ENCODE data around the gene EHMT1.

Gene EHMT1

GRCh38 chr9:137618105-137619067, at the start of gene EHMT1:
Gene EHMT1 (plus strand): TSS chr9:137619005. CDS start chr9:137619029, 24 bp downstream.
- DNase-seq: no peak

DNA sequence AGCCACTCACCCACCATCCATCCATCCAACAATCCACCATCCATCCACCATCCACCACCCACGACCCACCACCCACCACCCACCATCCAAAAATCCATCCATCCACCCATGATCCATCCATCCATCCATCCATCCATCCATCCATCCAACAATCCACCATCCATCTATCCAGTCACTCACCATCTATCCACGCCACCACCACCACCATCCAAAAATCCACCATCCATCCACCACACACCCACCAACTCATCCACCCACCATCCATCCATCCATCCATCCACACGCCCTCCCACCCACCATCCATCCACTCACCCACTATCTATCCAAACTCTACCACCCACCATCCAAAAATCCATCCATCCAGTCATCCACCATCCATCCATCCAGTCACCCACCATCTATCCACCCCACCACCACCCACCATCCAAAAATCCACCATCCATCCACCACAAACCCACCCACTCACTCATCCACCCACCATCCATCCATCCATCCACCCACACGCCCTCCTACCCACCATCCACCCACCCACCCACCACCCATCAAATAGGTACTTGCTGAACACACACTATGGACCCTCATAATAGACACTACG, 49.1 kb upstream of the EHMT1 start:
- no peak for DNase-seq

- DNase-seq: no peak
These were observed 48.2 kb upstream of the EHMT1 start for GRCh38 chr9:137570566-137570965.

DNA sequence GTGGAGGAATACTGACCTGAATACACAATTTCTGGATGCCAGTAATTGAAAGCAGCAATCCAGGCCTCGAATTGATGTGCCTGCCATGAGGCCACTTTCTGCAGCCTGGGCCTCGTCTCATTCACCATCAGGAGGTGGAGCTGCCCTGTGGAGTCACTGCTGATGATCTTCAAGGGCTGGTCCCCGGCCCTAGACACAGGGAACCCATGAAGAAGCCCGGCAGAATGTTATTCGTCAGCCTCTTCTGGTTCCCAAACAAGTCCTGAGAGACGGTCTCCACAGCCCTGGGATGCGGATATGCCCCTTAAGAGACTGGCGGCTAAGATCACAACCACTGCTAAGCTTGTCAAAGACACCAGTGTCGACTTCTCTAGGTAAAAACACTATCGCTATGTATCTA, 44.6 kb upstream of the EHMT1 start:
- no peak for DNase-seq

DNA sequence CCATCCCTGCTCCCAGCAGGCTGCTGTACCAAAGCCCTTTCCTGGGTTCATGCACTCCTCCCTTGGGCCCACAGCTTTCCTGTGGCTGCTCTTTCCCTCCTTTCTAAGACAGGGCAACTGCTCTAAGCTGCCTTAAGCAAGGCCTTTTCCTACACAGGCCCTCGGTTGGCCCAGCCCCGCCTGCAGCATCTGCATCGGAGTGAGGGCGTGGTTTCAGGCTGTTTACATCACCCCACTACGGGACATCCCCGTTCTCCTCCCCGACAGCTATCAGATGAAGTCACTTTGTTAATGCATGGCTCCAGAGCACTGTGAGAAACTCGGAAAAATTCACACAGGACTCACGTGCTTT, 43.5 kb upstream of the EHMT1 start:
- no peak for DNase-seq

DNA sequence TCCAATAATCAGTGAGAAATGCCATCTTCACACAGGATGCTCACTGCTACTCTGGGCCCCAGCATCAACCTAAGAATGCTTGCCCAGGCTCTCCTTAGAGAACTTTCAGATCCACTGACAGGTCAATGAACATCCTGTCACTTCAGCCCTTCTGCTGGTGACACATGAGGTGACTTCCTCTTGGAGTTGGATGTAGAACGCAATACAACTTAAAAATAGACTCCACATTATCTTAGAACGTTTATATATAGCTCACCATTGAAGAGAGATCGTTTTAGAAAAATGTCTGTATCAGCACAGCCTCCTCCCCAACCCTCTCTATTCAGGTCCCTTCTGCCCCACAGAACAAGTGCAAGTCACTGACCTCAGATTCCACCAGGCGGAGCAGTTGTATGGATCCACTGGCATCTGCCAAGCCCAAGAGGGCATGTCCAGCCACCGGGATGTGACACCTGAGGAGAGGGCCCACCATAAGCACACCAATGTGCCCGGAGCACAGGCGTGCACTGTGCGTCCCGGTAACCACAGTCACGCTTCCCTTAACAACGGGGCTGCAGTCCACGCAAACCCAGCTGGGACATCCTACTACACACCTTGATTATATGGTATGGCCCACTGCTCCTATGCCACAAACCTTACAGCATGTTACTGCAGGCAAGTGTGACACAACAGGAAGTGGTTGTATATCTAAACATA, 42.9 kb upstream of the EHMT1 start:
- DNase-seq: no peak

DNA sequence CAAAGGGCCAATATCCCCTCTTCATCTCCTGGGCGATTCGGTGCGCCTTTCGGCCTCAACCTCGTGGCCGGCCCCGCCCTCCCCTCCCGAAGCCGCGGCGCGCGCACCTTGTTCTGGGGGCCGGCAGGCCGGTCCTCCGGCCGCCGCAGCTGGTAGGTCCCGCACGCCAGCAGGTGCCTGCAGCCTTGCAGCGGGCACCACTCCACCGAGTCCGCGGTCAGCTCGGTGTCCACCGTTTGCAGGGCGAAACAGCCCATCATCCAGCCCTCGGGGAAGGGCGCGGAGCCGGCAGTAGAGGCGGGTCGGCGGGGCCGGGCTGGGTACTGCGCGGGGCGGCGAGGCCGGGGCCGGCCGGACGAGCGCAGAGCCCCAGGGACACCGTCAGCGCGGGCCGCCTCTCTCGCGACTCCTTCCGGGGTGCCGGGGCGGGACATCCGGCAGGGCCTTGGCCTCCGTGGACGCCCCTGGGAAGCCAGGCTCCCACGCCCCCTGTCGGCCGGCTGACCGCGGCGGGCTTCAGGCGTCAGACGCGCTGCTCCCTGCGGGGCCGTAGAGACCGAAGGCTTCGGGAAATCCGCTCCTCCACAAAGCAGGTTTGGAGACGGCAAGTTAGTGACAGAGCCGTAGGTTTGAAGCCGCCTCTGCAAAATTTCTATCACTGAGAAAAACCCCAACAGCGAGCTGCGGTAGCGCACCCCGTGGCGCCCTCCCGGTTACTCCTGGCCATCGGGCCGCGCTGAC, 40.1 kb upstream of the EHMT1 start, which contains the start of gene DPH7:
Gene DPH7, minus strand, starts transcription at position 408 of the 741 bp plus-strand sequence. Its CDS starts 148 bp downstream, at position 260.
- DNase-seq: peak; percentile 69

- no peak for DNase-seq
These were observed 39.6 kb upstream of the EHMT1 start for GRCh38 chr9:137579259-137579604.

DNA sequence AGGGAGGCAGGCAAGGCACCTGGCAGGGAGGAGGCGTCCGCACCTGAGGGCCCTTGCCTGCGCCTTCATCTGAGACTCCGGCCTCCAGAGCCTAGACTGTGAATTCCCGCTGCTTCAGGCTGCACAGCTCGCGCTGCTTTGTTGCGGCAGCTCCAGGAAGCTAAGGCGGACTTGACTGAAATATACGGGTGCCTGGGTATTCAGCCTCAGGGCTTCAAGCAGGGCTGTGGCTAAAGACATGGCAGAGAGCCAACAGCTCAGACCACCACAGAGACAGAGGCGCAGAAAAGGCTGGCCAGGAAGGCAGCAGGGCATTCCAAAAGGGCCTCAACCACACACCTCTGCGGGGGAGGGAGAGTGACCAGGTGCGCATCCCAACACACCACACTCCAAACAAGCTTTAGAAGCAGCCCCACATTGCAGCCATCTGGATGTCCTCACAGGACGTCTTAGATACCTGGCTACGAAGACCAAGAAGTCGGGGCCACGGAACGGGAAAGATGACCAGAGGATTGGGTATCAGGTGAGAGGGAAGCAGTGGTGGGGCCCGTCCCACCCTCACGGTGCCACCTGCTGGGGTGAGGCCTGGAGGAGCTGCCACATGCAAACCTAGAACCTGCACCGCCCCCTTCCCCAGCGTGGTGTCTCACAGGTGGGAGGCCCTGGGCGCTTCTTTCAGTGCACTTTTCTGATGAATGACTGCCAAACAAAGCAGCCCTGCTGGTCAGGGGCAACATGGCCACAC, 38.4 kb upstream of the EHMT1 start:
- no peak for DNase-seq

- no peak for DNase-seq
These were observed 37.9 kb upstream of the EHMT1 start for GRCh38 chr9:137580954-137581322.

DNA sequence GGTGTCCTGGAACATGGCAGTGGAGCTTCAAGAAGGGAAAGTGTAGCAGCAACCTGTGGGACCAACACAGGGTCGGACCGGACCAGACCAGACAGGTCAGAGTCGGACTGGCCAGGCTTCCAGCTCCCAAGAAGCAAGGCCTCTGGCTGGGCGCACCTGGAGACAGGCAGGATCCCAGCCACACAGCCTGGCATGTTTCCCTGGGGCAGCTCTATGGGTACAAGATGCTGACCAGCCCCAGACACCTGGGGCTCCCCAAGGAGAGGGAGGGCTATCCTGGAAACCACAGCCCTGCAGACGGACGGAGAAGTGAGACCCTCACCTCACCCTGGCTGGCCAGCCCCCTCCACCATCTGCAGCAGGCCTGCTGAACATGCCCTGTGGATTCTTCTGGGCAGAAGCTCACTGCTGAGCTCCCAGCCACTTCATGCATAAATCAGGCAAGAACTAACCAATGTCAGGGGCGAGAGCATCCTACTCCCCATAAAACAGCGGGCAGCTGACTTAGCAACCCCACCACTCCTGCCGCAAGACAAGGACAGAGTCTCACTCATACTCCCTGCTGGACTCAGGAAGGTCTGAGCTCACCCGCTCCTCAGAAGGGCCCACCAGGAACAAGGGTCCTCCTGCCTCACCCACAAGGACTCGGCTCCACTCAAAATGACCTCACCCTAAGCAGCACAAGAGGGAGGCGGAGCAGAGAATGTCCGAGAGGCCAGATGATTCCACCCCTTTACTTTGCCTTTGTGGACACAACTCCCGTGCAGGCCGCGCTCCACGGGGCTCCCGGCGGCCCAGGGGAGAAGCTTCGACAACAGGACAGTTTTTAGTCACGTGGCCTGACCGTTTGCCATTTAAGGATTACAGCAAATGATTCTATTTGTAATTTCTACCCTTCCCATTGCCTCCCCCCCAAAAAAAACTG, 37.2 kb upstream of the EHMT1 start:
- DNase-seq: no peak

DNA sequence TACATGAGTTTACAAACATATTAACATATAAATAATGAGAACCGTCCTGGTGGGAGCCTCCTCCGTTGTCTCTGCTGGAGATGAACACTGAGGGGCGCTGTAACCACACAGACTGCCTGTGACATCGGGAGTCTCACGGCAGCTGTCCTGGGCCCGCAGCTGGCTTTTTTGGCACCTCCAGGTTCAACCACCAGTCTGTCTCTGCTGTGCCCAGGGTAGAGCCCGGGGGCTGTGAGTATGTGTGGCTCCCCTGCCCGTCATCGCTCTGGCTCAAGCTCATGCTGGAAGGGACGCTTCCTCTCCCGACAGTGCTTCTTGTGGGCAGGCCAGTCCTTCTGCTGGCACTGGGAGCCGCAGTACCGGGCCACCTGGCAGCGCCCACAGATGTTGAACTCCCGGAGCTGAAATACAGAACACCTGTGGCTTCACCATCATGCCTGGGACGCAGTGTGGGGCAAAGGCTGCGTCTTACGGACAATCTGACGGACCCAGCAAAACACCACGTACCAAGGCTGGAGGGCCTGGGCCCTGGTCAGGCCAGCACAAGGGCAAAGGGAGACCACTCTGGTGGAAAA, 36.4 kb upstream of the EHMT1 start:
- no peak for DNase-seq

- DNase-seq: no peak
These were observed 35.5 kb upstream of the EHMT1 start for GRCh38 chr9:137583347-137583746.

DNA sequence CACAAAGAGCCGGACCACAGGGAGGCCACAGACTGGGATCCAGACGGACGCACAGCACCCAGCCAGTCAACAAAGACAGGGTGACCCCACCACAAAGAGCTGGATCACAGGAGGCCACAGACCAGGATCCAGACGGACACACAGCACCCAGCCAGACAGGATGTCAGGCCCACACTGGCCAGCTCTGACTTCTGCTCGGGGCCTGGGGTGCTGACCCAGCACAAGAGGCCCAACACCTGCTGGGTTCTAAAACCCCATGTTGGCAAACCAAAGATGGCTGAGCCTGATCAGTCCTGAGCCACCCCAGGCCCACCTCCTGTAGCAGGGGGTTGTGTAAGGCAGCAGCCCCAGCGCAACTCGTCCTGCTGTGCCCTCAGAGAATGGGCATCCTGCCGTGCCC, 34.8 kb upstream of the EHMT1 start:
- no peak for DNase-seq

DNA sequence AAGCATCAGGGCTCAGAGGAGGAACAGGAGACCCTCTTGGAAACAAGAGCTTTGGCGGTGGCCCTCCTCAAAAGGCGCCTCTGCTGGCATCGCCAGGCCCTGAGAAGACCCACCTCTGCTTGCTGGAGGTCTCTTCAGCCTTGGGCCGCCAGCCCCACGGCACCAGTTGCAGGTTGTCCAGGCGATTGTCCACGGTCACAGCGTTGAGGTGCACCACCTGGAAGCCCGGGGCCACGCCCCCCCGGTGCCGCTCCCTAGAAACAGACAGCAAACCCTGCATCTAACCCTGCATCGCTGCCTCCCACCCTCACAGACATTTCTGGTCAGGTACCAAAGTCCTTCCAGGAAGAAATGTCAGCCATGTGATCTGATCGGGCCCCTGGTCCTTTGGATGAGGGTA, 32.0 kb upstream of the EHMT1 start:
- no peak for DNase-seq

GRCh38 chr9:137588311-137588710, 30.5 kb upstream of the EHMT1 start:
- DNase-seq: no peak

GRCh38 chr9:137588891-137589290, 29.9 kb upstream of the EHMT1 start:
- DNase-seq: no peak

- DNase-seq: no peak
These were observed 29.2 kb upstream of the EHMT1 start for GRCh38 chr9:137589441-137590122.

- DNase-seq: no peak
These were observed 28.7 kb upstream of the EHMT1 start for GRCh38 chr9:137590123-137590468.
